Measurements from ENCODE around the gene HGF. TPM values are rescaled to one million over a fixed set of nuclear protein-coding genes. Genes with fewer than 3 reads are reported as not detected.

Gene HGF
- total RNA-seq, 4 donors from 2014 or later: 9.7 to 31.4 (median 12.6) TPM

GRCh38 chr7:81790120-81790500 lies 20.3 kb upstream of the HGF start:
- no peaks in the 10 kb centered on the region for H3K9me3 ChIP-seq
- intact Hi-C loops (cut with DNase I): no loop called here
- no peak for TF ChIP-seq POLR2A (IDR thresholded peaks at IDR 0.05)
- TF ChIP-seq, protein P1, sequence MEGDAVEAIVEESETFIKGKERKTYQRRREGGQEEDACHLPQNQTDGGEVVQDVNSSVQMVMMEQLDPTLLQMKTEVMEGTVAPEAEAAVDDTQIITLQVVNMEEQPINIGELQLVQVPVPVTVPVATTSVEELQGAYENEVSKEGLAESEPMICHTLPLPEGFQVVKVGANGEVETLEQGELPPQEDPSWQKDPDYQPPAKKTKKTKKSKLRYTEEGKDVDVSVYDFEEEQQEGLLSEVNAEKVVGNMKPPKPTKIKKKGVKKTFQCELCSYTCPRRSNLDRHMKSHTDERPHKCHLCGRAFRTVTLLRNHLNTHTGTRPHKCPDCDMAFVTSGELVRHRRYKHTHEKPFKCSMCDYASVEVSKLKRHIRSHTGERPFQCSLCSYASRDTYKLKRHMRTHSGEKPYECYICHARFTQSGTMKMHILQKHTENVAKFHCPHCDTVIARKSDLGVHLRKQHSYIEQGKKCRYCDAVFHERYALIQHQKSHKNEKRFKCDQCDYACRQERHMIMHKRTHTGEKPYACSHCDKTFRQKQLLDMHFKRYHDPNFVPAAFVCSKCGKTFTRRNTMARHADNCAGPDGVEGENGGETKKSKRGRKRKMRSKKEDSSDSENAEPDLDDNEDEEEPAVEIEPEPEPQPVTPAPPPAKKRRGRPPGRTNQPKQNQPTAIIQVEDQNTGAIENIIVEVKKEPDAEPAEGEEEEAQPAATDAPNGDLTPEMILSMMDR (IDR thresholded peaks at IDR 0.05): no peak
- no peak overlapping the region for H3K27ac ChIP-seq
- no peak overlapping the region for H3K4me3 ChIP-seq (replicated peaks in 1 of 3)
- 53 to 58% methylated on average over 2 of the region's 2 CpGs for WGBS, 2 donors
- no peaks in the 10 kb centered on the region for H3K27me3 ChIP-seq
- H3K4me1 ChIP-seq: no peaks in the 10 kb centered on the region
- no peak for DNase-seq
- no peaks in the 10 kb centered on the region for H3K36me3 ChIP-seq

- 94 to 100% methylated on average over 1 of the region's 1 CpG for WGBS, 2 donors
- no peaks in the 10 kb centered on the region for H3K4me1 ChIP-seq
- no peaks in the 10 kb centered on the region for H3K9me3 ChIP-seq
- no peak for TF ChIP-seq POLR2A (IDR thresholded peaks at IDR 0.05)
- TF ChIP-seq, protein P1 (IDR thresholded peaks at IDR 0.05): no peak
- no peak overlapping the region for H3K27ac ChIP-seq
- intact Hi-C loops (cut with DNase I): no loop called here
- H3K36me3 ChIP-seq: no peaks in the 10 kb centered on the region
- DNase-seq: no peak
- no peaks in the 10 kb centered on the region for H3K27me3 ChIP-seq
- H3K4me3 ChIP-seq (replicated peaks in 1 of 3): no peak overlapping the region
These were observed 19.7 kb upstream of the HGF start for GRCh38 chr7:81789406-81790119.

GRCh38 chr7:81788246-81788645 lies 18.4 kb upstream of the HGF start:
- WGBS, 2 donors: 74 to 86% methylated on average over 8 of the region's 8 CpGs
- no peak overlapping the region for H3K27ac ChIP-seq
- no peak for TF ChIP-seq POLR2A (IDR thresholded peaks at IDR 0.05)
- no peak for DNase-seq
- H3K9me3 ChIP-seq: no peaks in the 10 kb centered on the region
- H3K36me3 ChIP-seq: no peaks in the 10 kb centered on the region
- H3K4me1 ChIP-seq: no peaks in the 10 kb centered on the region
- H3K4me3 ChIP-seq (replicated peaks in 1 of 3): no peak overlapping the region
- H3K27me3 ChIP-seq: no peaks in the 10 kb centered on the region
- intact Hi-C loops (cut with DNase I): no loop called here

- Histone ChIP-seq H3K36me3 (no peaks in the 10 kb centered on the region), H3K27me3 (no peaks in the 10 kb centered on the region), H3K4me3 (replicated peaks in 1 of 3) (no peak overlapping the region), H3K27ac (no peak overlapping the region), H3K4me1 (no peaks in the 10 kb centered on the region), H3K9me3 (no peaks in the 10 kb centered on the region)
- TF ChIP-seq, protein P1 (IDR thresholded peaks at IDR 0.05): no peak
- DNase-seq: no peak
- intact Hi-C loops (cut with DNase I): no loop called here
These were observed 14.0 kb upstream of the HGF start for GRCh38 chr7:81783818-81784217.

- H3K4me1 ChIP-seq: no peaks in the 10 kb centered on the region
- no peak overlapping the region for H3K27ac ChIP-seq
- DNase-seq: no peak
- H3K4me3 ChIP-seq (replicated peaks in 1 of 3): no peak overlapping the region
- no peaks in the 10 kb centered on the region for H3K27me3 ChIP-seq
- TF ChIP-seq, protein P1 (IDR thresholded peaks at IDR 0.05): no peak
- no peak for TF ChIP-seq POLR2A (IDR thresholded peaks at IDR 0.05)
- intact Hi-C loops (cut with DNase I): no loop called here
- H3K36me3 ChIP-seq: no peaks in the 10 kb centered on the region
- 56 to 73% methylated on average over 2 of the region's 2 CpGs for WGBS, 2 donors
- H3K9me3 ChIP-seq: no peaks in the 10 kb centered on the region
These were observed 11.3 kb upstream of the HGF start for GRCh38 chr7:81780914-81781693.
